ENCODE results near the gene TANK.
"Not testable (repeated sequence)": the region's sequence is repeated elsewhere in the genome, so short reads cannot be mapped to it uniquely, and the experiment has no call there.

The TANK gene

DNA sequence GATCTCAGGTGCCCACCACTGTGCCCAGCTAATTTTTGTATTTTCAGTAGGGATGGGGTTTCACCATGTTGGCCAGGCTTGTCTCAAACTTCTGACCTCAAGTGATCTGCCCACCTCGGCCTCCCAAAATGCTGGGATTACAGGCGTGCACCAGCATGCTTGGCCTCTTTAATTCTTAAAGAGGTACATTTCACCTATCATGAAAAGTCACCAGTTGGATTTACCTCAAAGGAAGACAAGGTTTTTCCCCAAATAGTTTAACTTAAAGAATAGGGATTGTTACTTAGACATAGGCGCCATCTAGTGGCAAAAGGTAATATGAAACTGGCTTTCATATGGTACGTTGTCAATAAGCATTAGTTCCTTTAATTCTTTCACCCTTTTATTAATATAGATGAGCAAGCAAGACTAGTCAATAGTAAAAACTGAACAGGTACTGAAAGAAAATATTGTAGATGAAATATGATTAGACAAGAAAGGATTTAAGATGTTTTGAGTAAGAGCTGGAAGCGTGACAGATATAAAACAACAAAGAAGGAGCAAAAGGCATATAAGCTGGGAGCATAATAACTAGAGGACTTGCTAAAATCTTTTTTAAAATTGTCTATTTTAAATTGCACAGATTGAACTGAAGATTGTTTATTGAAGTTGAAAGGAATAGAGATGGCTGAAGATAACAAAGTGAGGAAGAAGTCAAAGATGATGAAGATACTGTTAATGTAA lies 113.0 kb downstream of the TANK start:
- DNase-seq (ENCODE audit: low spot score), result peak; percentile 74

DNA sequence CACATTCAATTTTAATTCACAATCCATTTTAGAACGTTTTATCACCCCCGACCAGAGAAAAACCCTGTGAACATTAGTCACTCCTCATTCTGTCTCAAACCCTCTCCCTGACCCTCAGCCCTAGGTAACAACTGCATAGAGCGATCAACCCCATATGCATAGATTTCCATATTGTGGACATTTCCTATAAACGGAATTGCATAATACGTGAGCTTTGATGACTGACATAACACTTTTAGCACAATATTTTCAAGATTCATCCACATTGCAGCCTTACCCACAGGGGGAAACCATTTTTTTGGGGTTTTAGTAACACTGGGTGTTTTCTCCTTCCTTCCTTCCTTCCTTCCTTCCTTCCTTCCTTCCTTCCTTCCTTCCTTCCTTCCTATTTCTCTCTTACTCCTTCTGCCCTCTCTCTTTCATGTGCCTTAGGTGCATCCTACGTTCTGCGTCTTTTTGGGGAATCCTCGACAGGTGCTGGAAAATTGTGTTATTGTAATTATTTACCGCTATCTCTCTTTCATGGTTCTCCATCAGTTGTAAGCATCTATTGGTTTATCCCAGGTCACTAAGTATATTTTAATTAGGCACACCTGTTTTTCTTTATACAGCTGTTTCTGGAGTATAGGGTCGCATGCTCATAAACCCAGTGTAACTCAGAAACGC lies 118.5 kb downstream of the TANK start:
- peak; percentile 11 for DNase-seq (ENCODE audit: low spot score)

DNA sequence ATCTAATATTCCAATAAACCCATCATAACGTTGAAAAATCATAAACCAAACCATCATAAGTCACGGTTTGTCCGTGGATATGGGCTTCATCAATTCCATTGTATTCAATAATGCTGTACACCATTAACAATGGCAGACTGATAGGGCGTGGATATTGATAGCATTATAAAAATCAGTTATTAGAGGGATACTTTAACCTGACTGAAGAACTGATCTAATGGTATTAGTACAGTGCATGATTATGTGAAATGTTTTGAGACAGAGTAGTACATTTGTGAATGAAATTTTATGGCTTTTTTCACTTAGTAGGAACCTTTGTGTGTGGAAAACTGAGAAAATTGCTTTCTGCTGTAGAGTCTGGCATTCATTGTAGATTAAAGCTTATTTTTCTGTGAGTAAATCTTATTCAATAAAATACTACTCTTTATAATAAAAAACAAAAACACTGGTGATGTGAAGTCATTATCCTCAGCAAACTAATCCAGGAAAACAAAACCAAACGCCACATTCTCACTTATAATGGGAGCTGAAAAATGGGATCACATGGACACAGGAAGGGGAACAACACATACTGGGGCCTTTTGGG lies 119.1 kb downstream of the TANK start:
- DNase-seq (ENCODE audit: low spot score), result not testable (repeated sequence)

DNA sequence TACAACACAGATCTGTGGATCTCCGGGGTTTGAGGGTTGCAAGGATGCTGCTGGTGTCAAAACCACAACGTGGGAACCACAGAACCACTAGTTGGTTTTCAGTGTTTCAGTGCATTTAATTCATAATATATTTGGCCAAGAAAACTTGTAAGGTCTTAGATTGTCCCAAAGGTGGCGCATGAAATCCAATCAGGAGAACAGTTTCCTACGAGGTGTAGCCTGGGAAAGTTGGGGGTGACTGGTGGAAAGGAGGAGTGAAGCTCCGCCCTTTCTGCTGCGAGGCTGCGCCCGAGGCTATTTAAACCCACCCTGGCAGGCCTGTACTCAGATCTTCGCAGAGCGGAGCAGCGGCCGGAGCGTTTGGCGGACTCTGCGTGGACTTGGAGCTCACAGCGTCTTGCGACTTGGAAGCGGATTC lies 120.7 kb downstream of the TANK start:
- peak; percentile 10 for DNase-seq (ENCODE audit: low spot score)

DNA sequence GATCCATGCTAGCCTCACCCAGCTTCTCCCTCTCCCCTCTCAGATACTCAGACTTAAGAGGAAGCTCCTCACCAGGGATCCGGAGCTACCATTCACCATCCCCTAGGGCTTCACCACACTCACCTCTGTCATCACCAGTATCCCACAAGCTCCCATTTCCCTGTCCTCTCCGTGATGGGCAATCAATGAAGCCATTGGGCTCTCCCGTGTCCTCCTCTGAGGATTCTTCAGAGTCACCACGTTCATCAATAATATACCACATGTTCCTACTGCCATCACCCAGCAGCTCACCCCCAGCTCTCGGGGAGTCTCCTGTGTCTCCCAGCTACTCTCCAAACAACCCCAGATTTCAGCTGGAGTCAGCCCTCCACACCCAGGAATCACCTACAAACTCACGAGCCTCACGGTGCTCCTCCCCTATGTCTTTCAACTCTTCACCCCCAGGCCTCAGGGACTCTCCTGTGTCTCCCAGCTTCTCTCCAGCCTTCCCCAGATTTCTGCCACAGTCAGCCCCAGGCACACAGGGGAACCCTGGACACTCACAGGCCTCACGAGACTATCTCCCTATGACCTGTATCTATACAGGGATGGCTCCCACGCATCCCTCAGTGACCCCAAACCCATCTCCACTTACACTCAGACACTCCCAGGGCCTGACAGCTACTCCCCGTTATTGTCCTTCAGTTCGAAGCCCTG lies 121.5 kb downstream of the TANK start:
- not testable (repeated sequence) for DNase-seq (ENCODE audit: low spot score)

DNA sequence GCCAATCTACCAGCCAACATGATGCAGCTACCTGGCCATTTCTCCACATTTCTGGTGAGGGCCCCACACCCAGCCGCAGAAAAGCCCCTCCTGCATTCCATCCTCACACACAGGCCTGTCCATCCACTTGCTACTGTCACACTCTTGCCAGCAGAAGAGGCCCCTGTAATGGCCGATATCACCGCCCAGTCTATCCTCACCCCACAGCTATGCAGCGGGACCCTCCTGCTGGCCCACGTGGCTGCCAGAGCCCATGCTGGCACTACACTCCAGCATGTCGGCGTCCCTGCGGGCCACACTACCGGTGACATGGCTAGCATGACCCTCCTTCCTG lies 122.0 kb downstream of the TANK start:
- DNase-seq (ENCODE audit: low spot score), result not testable (repeated sequence)

DNA sequence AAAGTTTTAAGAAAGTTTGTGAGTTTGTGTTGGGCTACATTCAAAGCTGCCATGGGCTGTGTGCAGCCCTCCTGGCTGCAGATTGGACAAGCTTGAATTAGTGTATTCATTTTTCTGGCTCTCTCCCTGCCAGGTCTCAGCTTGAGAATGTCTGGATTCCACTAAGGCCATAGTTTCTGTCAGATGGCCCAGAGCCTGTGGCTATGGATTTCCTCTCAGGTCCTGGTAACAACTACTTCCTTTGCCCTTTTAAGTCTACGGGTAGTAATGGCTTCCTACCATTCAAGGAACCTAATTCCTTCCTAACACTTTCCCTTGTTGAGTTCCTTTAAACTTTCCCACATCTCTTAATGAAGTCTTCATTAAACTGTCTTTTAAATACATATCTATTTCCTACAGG lies 123.7 kb downstream of the TANK start:
- DNase-seq (ENCODE audit: low spot score), result no peak

Data from CD4-positive, alpha-beta T cell treated with Interleukin-2 at 100 ng/mL for 4 hours (primary cell).